Dendritic cell treated with granulocyte-macrophage colony-stimulating factor and Interleukin-4, amounts not matched to agents 40 ng/mL and 50 ng/mL, for 4 days (primary cell): ENCODE data around the gene ANAPC2.
A peak's percentile ranks its signal among the peaks of the same experiment; 100 is the strongest.

Experiments
- H3K27ac Mint-ChIP-seq: one replicate; pipeline ENCODE4 v1.8.0; 2022; ENCODE audit warnings: mild to moderate bottlenecking, mixed read lengths
- H3K27me3 Mint-ChIP-seq: one replicate; pipeline ENCODE4 v1.8.0; 2022; ENCODE audit warnings: mild to moderate bottlenecking, mixed read lengths
- H3K36me3 Mint-ChIP-seq: one replicate; pipeline ENCODE4 v1.8.0; 2022; ENCODE audit warnings: low read depth, mixed read lengths
- H3K4me1 Mint-ChIP-seq: one replicate; pipeline ENCODE4 v1.8.0; 2022; ENCODE audit warnings: low read depth, mixed read lengths
- H3K4me3 Mint-ChIP-seq: one replicate; pipeline ENCODE4 v1.8.0; 2022; ENCODE audit warnings: mild to moderate bottlenecking, moderate library complexity, mixed read lengths
- H3K9me3 Mint-ChIP-seq: one replicate; pipeline ENCODE4 v1.8.0; 2022; ENCODE audit warnings: mixed read lengths
- intact Hi-C: fragments of 100-400 bp; cut with micrococcal nuclease; formaldehyde crosslinking; loops from one replicate; pipeline ENCODE4 v1.15.0; 2022

ANAPC2 gene

DNA sequence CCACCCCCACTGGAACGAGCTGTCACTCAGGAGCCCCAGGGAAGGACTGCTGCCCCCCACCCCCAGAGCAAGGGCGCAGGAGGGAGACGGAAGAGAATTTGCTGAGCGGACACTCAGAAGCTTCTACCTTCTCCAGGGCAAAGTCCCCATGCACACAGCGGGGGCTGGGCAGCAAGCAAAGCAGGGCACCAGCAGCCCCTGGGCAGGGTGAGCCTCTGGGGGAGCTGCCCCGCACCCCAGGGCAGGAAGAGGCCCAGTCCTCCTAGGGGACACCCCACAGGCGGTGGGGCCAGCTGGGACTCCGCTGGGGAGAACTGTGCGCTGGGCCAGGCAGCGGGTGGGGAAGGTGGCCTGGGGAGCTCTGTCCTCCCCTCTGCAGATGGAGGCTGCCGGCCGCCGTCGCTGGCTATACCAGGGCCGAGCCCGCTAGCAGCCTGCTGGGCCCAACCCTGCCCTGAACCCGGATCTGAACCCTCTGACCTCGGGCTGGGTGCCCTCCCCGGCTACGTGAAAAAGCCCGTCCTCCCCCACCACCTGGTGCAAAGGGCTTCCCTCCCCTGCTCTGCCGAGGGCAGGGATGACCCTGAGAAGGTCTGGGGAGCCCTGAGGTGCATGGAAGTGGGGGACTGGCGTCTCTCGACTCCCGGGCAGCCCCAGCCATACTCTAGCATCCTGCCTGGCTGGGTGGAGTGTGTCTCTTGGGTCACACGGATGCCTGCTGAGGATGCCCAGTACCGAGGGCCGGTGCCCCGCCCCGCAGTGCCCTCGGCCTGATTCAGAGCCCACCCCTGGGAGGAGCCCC, 41.7 kb upstream of the ANAPC2 start:
- intact Hi-C loops: loop anchor here (5.0 kb wide), 1 partner anchor 183 kb away; the partner anchor contains the start of gene NPDC1
- Mint-ChIP-seq H3K27ac (no peak overlapping the region), H3K36me3 (no peaks in the 10 kb centered on the region), H3K9me3 (no peaks in the 10 kb centered on the region), H3K27me3 (peaks cover 63% of the 10 kb centered on the region), H3K4me3 (no peak overlapping the region), H3K4me1 (peaks cover 11% of the 10 kb centered on the region)

GRCh38 chr9:137228968-137229896, 40.9 kb upstream of the ANAPC2 start:
- intact Hi-C loops: loop anchor here (5.0 kb wide), 1 partner anchor 182 kb away; the partner anchor contains the start of gene NPDC1
- no peaks in the 10 kb centered on the region for H3K9me3 Mint-ChIP-seq
- H3K27me3 Mint-ChIP-seq: peaks cover 56% of the 10 kb centered on the region
- no peak overlapping the region for H3K4me3 Mint-ChIP-seq
- H3K27ac Mint-ChIP-seq: no peak overlapping the region
- peaks cover 11% of the 10 kb centered on the region for H3K4me1 Mint-ChIP-seq
- no peaks in the 10 kb centered on the region for H3K36me3 Mint-ChIP-seq

DNA sequence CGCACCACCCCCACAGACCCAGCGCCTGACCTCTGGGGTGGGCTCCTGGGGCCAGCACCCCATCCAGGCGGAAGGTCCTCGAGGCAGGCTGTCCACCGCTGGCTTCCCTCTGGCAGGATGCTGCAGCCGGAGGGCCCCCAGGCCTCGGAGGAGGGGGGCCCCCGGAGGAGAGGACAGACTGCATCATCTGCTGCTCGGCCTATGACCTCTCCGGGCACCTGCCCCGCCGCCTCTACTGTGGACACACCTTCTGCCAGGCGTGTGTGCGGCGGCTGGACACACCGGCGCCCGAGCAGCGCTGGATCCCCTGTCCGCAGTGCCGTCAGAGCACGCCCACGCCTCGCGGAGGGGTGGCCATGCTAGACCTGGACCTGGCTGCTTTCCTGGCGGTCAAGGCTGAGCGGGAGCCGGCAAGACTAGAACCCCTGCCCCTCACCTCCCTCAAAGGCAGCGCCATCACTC, 40.2 kb upstream of the ANAPC2 start:
- no peak overlapping the region for H3K27ac Mint-ChIP-seq
- intact Hi-C loops: loop anchor here (5.0 kb wide), 1 partner anchor 181 kb away; the partner anchor contains the start of gene NPDC1

DNA sequence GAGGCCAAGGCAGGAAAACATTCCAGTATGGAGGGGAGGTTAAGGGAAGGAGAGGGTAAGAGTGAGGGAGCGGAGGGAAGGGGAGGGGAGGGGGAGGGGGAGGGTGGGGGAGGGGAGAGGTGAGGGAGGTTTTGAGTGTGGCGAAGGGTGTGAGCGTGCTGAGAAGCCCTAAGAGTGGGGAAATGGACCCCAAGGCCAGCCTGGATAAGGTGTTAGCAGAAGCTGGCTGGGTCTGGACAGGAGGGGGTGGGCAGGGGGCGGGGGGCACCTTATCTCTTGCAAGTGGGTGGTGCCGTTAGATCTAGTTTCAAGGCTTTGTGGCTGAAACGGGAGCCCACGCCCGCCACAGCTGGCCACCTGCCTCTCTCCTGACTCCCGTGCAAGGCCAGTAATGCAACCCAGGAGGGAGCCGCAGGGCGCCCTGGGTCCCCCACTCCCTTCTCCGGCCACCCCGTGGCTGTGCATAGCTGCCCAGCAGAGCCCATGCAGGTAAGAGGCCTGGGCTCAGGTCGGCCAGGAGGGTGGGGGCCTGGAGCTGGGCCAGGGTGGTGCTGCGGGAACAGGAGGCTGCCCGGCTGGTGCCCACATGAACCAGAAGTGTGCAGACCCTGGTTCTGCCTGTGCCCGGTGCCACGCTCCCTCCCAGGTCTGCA, 39.6 kb upstream of the ANAPC2 start:
- Mint-ChIP-seq H3K4me1 (peaks cover 13% of the 10 kb centered on the region), H3K27ac (no peak overlapping the region), H3K27me3 (peaks cover 53% of the 10 kb centered on the region), H3K9me3 (no peaks in the 10 kb centered on the region), H3K4me3 (no peak overlapping the region), H3K36me3 (no peaks in the 10 kb centered on the region)
- intact Hi-C loops: loop anchor here (2.0 to 5.0 kb wide), 2 partner anchors 109 to 181 kb away; partner anchors contain the start of gene NPDC1

More for the DNA sequence above, 40.2 kb upstream of the ANAPC2 start:
- Mint-ChIP-seq H3K27me3 (peaks cover 53% of the 10 kb centered on the region), H3K4me3 (no peak overlapping the region), H3K36me3 (no peaks in the 10 kb centered on the region), H3K9me3 (no peaks in the 10 kb centered on the region), H3K4me1 (peaks cover 11% of the 10 kb centered on the region)

DNA sequence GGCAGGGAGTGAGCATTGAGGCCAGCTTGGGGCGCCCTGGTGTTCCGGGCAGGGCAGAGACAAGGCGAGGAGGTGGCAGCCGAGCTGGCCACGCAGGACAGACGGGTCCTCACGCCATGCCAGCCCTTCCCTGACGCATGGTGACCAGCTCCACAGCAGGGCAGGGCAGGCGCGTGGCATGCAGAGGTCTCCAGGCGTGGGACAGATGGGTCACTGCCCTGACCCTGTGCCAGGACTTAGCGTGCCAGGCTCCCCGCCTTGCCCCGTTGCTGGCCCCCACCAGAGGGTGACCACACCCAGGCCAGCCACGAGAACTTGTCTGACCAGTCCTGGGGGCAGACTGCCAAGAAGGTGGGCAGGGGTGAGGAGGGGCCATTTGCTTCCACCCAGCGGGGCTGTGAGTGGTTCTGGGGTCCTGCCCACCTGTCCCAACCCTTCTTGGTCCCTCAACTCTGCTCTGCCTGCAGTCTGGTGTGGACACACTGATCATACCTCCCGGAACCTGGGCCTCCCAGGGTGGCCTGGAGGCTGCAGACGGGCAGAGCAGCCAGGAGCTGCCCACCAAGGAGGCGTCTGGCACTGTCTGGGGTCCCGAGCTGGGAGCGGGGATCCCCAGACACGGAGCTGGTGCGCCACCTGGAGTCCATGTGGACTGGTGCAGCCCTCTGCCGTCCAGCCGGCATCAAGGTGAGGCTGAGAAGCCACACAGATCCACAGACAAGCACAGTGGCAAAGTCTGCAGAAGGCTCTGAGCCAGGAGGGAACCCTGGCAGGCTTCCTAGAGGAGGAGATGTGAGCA, 38.9 kb upstream of the ANAPC2 start, which contains the start of gene RNF224:
Gene RNF224 (plus strand): TSS at position 449 of the 799 bp plus-strand sequence. CDS start 834 bp downstream, outside the sequence.
- H3K27me3 Mint-ChIP-seq: peaks cover 48% of the 10 kb centered on the region
- intact Hi-C loops: loop anchor here (2.0 to 5.0 kb wide), 2 partner anchors 108 to 180 kb away; partner anchors contain the start of gene NPDC1
- no peaks in the 10 kb centered on the region for H3K36me3 Mint-ChIP-seq
- H3K4me1 Mint-ChIP-seq: peaks cover 18% of the 10 kb centered on the region
- no peak within 1 kb of the TSS for H3K4me3 Mint-ChIP-seq
- H3K27ac Mint-ChIP-seq: no peak within 1 kb of the TSS
- no peaks in the 10 kb centered on the region for H3K9me3 Mint-ChIP-seq

- Mint-ChIP-seq H3K27ac (no peak overlapping the region), H3K27me3 (peaks cover 43% of the 10 kb centered on the region), H3K4me1 (peaks cover 18% of the 10 kb centered on the region), H3K9me3 (no peaks in the 10 kb centered on the region), H3K36me3 (no peaks in the 10 kb centered on the region), H3K4me3 (no peak overlapping the region)
- intact Hi-C loops: loop anchor here (2.0 to 5.0 kb wide), 2 partner anchors 108 to 179 kb away; partner anchors contain the start of gene NPDC1
These were observed 38.1 kb upstream of the ANAPC2 start for GRCh38 chr9:137226338-137227053.

DNA sequence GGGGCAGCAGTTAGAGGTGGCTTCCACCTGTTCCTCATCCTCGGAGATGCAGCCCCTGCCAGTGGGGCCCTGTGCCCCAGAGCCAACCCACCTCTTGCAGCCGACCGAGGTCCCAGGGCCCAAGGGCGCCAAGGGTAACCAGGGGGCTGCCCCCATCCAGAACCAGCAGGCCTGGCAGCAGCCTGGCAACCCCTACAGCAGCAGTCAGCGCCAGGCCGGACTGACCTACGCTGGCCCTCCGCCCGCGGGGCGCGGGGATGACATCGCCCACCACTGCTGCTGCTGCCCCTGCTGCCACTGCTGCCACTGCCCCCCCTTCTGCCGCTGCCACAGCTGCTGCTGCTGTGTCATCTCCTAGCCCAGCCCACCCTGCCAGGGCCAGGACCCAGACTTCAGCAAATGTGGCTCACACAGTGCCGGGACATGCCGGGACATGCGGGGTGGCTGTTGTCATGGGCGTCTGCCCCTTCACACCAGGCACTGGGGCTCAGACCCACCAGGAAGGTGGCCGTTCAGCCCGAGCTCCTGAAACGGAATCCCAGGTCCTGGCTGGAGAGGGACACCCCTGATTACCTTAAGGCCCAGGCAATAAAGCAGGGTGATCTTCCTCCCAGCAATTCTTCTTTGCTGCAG, 37.5 kb upstream of the ANAPC2 start:
- peaks cover 20% of the 10 kb centered on the region for H3K4me1 Mint-ChIP-seq
- H3K36me3 Mint-ChIP-seq: no peaks in the 10 kb centered on the region
- H3K27me3 Mint-ChIP-seq: peaks cover 43% of the 10 kb centered on the region
- intact Hi-C loops: loop anchor here (2.0 to 5.0 kb wide), 2 partner anchors 107 to 179 kb away; partner anchors contain the start of gene NPDC1
- no peak overlapping the region for H3K4me3 Mint-ChIP-seq
- no peaks in the 10 kb centered on the region for H3K9me3 Mint-ChIP-seq
- no peak overlapping the region for H3K27ac Mint-ChIP-seq

DNA sequence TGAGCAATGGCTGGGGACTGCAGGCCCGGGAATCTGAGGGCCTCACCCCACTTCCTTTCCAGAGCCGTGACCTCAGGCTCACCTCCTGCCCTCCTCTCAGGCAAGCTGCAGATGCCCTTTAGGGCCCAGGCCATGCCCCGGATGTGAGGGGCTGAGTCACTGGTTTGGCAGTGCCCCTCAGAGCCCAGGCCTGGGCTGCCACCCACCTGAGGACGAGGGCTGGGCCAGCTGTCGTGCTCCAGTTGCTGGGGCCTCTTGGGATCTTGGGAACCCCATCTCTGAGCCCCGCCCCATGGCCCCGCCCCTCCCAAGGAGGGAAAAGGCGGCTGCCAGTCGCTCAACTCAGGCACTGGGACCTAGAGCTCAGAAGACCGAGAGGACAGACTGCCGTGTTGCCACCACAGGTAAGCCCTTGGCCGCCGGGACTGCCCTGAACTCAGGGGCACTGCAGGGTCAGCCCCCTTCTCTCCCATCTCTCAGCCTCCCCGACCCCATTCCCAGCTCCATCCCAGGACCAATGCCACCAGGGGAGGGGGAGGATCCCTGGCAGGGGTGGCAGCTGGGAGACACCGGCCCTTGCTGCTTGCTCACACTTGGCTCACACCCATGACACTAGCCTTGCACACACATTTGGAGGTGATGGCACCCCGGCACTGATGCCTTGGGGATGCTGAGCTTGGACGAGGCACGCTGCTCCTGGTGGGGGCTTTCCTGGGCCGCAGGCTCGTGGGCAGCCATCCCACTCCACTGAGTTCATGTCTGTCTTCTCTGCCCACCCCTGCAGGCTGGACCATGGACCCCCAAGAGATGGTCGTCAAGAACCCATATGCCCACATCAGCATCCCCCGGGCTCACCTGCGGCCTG, 36.7 kb upstream of the ANAPC2 start, which contains the start of gene CYSRT1:
Gene CYSRT1 (plus strand): TSS at position 345 of the 865 bp plus-strand sequence. CDS start 448 bp downstream, at position 793.
- intact Hi-C loops: loop anchor here (5.0 kb wide), 2 partner anchors 38 to 178 kb away; partner anchors contain the start of genes ANAPC2, NPDC1 and SSNA1
- peaks cover 23% of the 10 kb centered on the region for H3K4me1 Mint-ChIP-seq
- H3K4me3 Mint-ChIP-seq: peak within 1 kb of the TSS; percentile 86
- H3K27me3 Mint-ChIP-seq: peaks cover 45% of the 10 kb centered on the region
- H3K27ac Mint-ChIP-seq: peak within 1 kb of the TSS; percentile 87
- no peaks in the 10 kb centered on the region for H3K36me3 Mint-ChIP-seq
- no peaks in the 10 kb centered on the region for H3K9me3 Mint-ChIP-seq

- no peaks in the 10 kb centered on the region for H3K36me3 Mint-ChIP-seq
- H3K4me3 Mint-ChIP-seq: peak overlapping the region; percentile 86
- H3K27me3 Mint-ChIP-seq: peaks cover 32% of the 10 kb centered on the region
- H3K27ac Mint-ChIP-seq: peak overlapping the region; percentile 87
- H3K9me3 Mint-ChIP-seq: no peaks in the 10 kb centered on the region
- peaks cover 31% of the 10 kb centered on the region for H3K4me1 Mint-ChIP-seq
- intact Hi-C loops: loop anchor here (2.0 to 5.0 kb wide), 2 partner anchors 19 to 36 kb away; partner anchors contain the start of genes ANAPC2, NDOR1, SSNA1 and TMEM203
These were observed 35.0 kb upstream of the ANAPC2 start for GRCh38 chr9:137223078-137223970.
